Mesenchymal stem cell (in vitro differentiated cells and primary cell): Measurements from ENCODE around the gene ZDHHC16.

Experiments used
- DNase-seq: peaks from one replicate; pipeline ENCODE4 v3.0.0-alpha.2; 2013
- H2AFZ ChIP-seq: one replicate; pipeline ENCODE4 v1.6.1; 2013; ENCODE audit warnings: low read depth, mild to moderate bottlenecking, control low read depth, inconsistent platforms, low read length, moderate library complexity
- H2AK5ac ChIP-seq: 2 replicates; pipeline ENCODE4 v1.6.1; 2013; ENCODE audit warnings: low read length, moderate library complexity, mild to moderate bottlenecking, inconsistent platforms; ENCODE audit not compliant: severe bottlenecking
- H2BK120ac ChIP-seq: one replicate; pipeline ENCODE4 v1.6.1; 2013; ENCODE audit warnings: low read depth, mild to moderate bottlenecking, inconsistent platforms, low read length, moderate library complexity
- H2BK12ac ChIP-seq, 2 experiments: one replicate each; pipeline ENCODE4 v1.6.1; 2013; ENCODE audit warnings: inconsistent platforms in 2 of 2, low read length in 2 of 2, mild to moderate bottlenecking in 2 of 2, moderate library complexity in 2 of 2, control low read depth in 1 of 2
- H2BK15ac ChIP-seq: one replicate; pipeline ENCODE4 v1.6.1; 2013; ENCODE audit warnings: mild to moderate bottlenecking, low read depth, inconsistent platforms; ENCODE audit not compliant: poor library complexity, severe bottlenecking
- H2BK5ac ChIP-seq: 2 replicates; pipeline ENCODE4 v1.6.1; 2013; ENCODE audit warnings: low read depth, mild to moderate bottlenecking, low read length, control low read depth, inconsistent platforms; ENCODE audit not compliant: poor library complexity, severe bottlenecking
- H3K14ac ChIP-seq, 2 experiments: one replicate each; pipeline ENCODE4 v1.6.1; 2013; ENCODE audit warnings: inconsistent platforms in 2 of 2, low read length in 2 of 2, control low read depth in 1 of 2, mild to moderate bottlenecking in 1 of 2, moderate library complexity in 1 of 2
- H3K18ac ChIP-seq, 2 experiments: one replicate each; pipeline ENCODE4 v1.6.1; 2013; ENCODE audit warnings: inconsistent platforms in 2 of 2, low read length in 2 of 2, control low read depth in 1 of 2, low read depth in 1 of 2, mild to moderate bottlenecking in 1 of 2
- H3K23ac ChIP-seq, 2 experiments: one replicate each; pipeline ENCODE4 v1.6.1; 2013; ENCODE audit warnings: inconsistent platforms in 2 of 2, low read length in 2 of 2, mild to moderate bottlenecking in 2 of 2, moderate library complexity in 2 of 2, control low read depth in 1 of 2
- H3K27ac ChIP-seq: 2 replicates; pipeline ENCODE4 v1.5.1; 2013; ENCODE audit warnings: mild to moderate bottlenecking, moderate library complexity, low read length, control low read depth, inconsistent platforms; ENCODE audit not compliant: poor library complexity, severe bottlenecking
- H3K27me3 ChIP-seq, 2 experiments: 2 replicates each; pipeline versions ENCODE4 v1.6.1 to v1.7.0; 2013; ENCODE audit warnings: low read length in 2 of 2, mild to moderate bottlenecking in 2 of 2, moderate library complexity in 2 of 2, control low read depth in 1 of 2, inconsistent platforms in 1 of 2; ENCODE audit not compliant: control insufficient read depth in 1 of 2, insufficient read depth in 1 of 2
- H3K36me3 ChIP-seq, 2 experiments: 2 replicates each; pipeline versions ENCODE4 v1.6.1 to v1.7.0; 2013; ENCODE audit warnings: low read length in 2 of 2, control low read depth in 1 of 2, inconsistent platforms in 1 of 2, low read depth in 1 of 2, mild to moderate bottlenecking in 1 of 2; ENCODE audit not compliant: insufficient read depth in 2 of 2, control insufficient read depth in 1 of 2
- H3K4ac ChIP-seq, 2 experiments: one replicate each; pipeline ENCODE4 v1.6.1; 2013; ENCODE audit warnings: inconsistent platforms in 2 of 2, low read length in 2 of 2, mild to moderate bottlenecking in 2 of 2, moderate library complexity in 2 of 2, control low read depth in 1 of 2, low read depth in 1 of 2
- H3K4me1 ChIP-seq: 2 replicates; pipeline ENCODE4 v1.6.1; 2013; ENCODE audit warnings: low read depth, low read length, control low read depth; ENCODE audit not compliant: control insufficient read depth, insufficient read depth
- H3K4me2 ChIP-seq: 2 replicates; pipeline ENCODE4 v1.6.1; 2013; ENCODE audit warnings: low read length, mild to moderate bottlenecking, inconsistent platforms; ENCODE audit not compliant: poor library complexity, severe bottlenecking
- H3K4me3 ChIP-seq, 2 experiments: 2 replicates each; pipeline versions ENCODE4 v1.5.1 to v1.7.0; 2013; ENCODE audit warnings: low read length in 2 of 2, mild to moderate bottlenecking in 2 of 2, control low read depth in 1 of 2, low read depth in 1 of 2; ENCODE audit not compliant: insufficient read depth in 1 of 2
- H3K79me1 ChIP-seq: replicated peaks from 2 replicates; pipeline ENCODE4 v1.6.1; 2013; ENCODE audit warnings: mild to moderate bottlenecking, control low read depth, low read length, inconsistent platforms; ENCODE audit not compliant: poor library complexity, severe bottlenecking
- H3K9ac ChIP-seq: 2 replicates; pipeline ENCODE4 v1.7.0; 2013; ENCODE audit warnings: mild to moderate bottlenecking, low read length, moderate library complexity
- H3K9me3 ChIP-seq: 2 replicates; pipeline ENCODE4 v1.7.0; 2013; ENCODE audit warnings: mild to moderate bottlenecking, low read length; ENCODE audit not compliant: control insufficient read depth
- H4K8ac ChIP-seq: one replicate; pipeline ENCODE4 v1.6.1; 2013; ENCODE audit warnings: inconsistent platforms, mild to moderate bottlenecking, low read length, moderate library complexity
- H4K91ac ChIP-seq: one replicate; pipeline ENCODE4 v1.6.1; 2013; ENCODE audit warnings: mild to moderate bottlenecking, low read length, inconsistent platforms
- WGBS: methylation state at CpG from one replicate; pipeline ENCODE4 v1.1.7; 2013; ENCODE audit warnings: mixed read lengths; 5-methylcytosine and 5-hydroxymethylcytosine counted together

ZDHHC16 gene

GRCh38 chr10:97485647-97486281 is 39.8 kb downstream of the ZDHHC16 start:
- H3K36me3 ChIP-seq: peaks cover 15 to 27% of the 10 kb centered on the region in 2 experiments
- H4K91ac ChIP-seq: no peak overlapping the region
- 100% methylated on average over 1 of the region's 4 CpGs for WGBS
- no peak overlapping the region for H2AFZ ChIP-seq
- H3K4me2 ChIP-seq: no peak overlapping the region
- no peak overlapping the region for H2BK120ac ChIP-seq
- H3K18ac ChIP-seq: no peak overlapping the region
- H3K4me1 ChIP-seq: peaks cover 6% of the 10 kb centered on the region
- peaks cover 13% of the 10 kb centered on the region for H3K79me1 ChIP-seq
- no peaks in the 10 kb centered on the region for H3K9me3 ChIP-seq
- H3K23ac ChIP-seq: no peak overlapping the region
- no peak overlapping the region for H2BK12ac ChIP-seq
- H2AK5ac ChIP-seq: no peak overlapping the region
- H2BK15ac ChIP-seq: no peak overlapping the region
- H3K27ac ChIP-seq: no peak overlapping the region
- H2BK5ac ChIP-seq: no peak overlapping the region
- H3K4ac ChIP-seq: no peak overlapping the region
- no peak overlapping the region for H3K9ac ChIP-seq
- H3K4me3 ChIP-seq: no peak overlapping the region
- H3K14ac ChIP-seq: no peak overlapping the region
- no peak for DNase-seq
- no peaks in the 10 kb centered on the region for H3K27me3 ChIP-seq
- no peak overlapping the region for H4K8ac ChIP-seq

- DNase-seq: no peak
- Histone ChIP-seq H3K4me2 (no peak overlapping the region), H3K79me1 (no peaks in the 10 kb centered on the region), H3K18ac (no peak overlapping the region), H2BK15ac (no peak overlapping the region), H3K4me3 (no peak overlapping the region), H2BK120ac (no peak overlapping the region), H3K27ac (no peak overlapping the region), H2AFZ (no peak overlapping the region), H4K8ac (no peak overlapping the region), H3K4ac (no peak overlapping the region), H2BK12ac (no peak overlapping the region), H3K9ac (peak overlapping the region; percentile 14), H3K36me3 (peaks cover 5 to 10% of the 10 kb centered on the region in 2 experiments), H3K23ac (no peak overlapping the region), H4K91ac (no peak overlapping the region), H3K9me3 (no peaks in the 10 kb centered on the region), H2BK5ac (no peak overlapping the region), H2AK5ac (no peak overlapping the region), H3K4me1 (peaks cover 17% of the 10 kb centered on the region), H3K27me3 (no peaks in the 10 kb centered on the region), H3K14ac (no peak overlapping the region)
- 88% methylated on average over 2 of the region's 2 CpGs for WGBS
Measured at GRCh38 chr10:97490592-97490991, 44.6 kb downstream of the ZDHHC16 start.

GRCh38 chr10:97494151-97494550 is 48.2 kb downstream of the ZDHHC16 start:
- Histone ChIP-seq H3K27me3 (no peaks in the 10 kb centered on the region), H3K4me3 (no peak overlapping the region)
- 92% methylated on average over 2 of the region's 2 CpGs for WGBS

GRCh38 chr10:97494863-97495506 is 49.0 kb downstream of the ZDHHC16 start:
- Histone ChIP-seq H3K36me3 (peaks cover 5 to 9% of the 10 kb centered on the region in 2 experiments), H3K27me3 (no peaks in the 10 kb centered on the region), H4K91ac (no peak overlapping the region), H3K79me1 (no peaks in the 10 kb centered on the region), H3K9ac (peak overlapping the region; percentile 55), H2BK15ac (no peak overlapping the region), H3K4ac (no peak overlapping the region), H2AFZ (no peak overlapping the region), H3K4me2 (no peak overlapping the region), H3K4me1 (peaks cover 24% of the 10 kb centered on the region), H2BK120ac (no peak overlapping the region), H3K18ac (no peak overlapping the region), H2BK12ac (no peak overlapping the region), H3K27ac (no peak overlapping the region), H3K9me3 (no peaks in the 10 kb centered on the region), H3K14ac (no peak overlapping the region), H3K4me3 (no peak overlapping the region), H4K8ac (peak overlapping the region; percentile 24), H2AK5ac (no peak overlapping the region), H3K23ac (no peak overlapping the region), H2BK5ac (no peak overlapping the region)
- peak; percentile 59 for DNase-seq
- WGBS: 54% methylated on average over 7 of the region's 7 CpGs

More at GRCh38 chr10:97494151-97494550, 48.2 kb downstream of the ZDHHC16 start:
- Histone ChIP-seq H2BK12ac (no peak overlapping the region), H3K4me2 (no peak overlapping the region), H3K23ac (peak overlapping the region in 1 of 2 experiments; percentile 69), H2BK5ac (no peak overlapping the region), H3K14ac (no peak overlapping the region), H3K79me1 (no peaks in the 10 kb centered on the region), H3K9ac (peak overlapping the region; percentile 55), H2AFZ (peak overlapping the region; percentile 14), H3K27ac (no peak overlapping the region), H2BK15ac (no peak overlapping the region), H3K9me3 (no peaks in the 10 kb centered on the region), H4K91ac (no peak overlapping the region), H3K4ac (no peak overlapping the region), H2AK5ac (no peak overlapping the region), H4K8ac (no peak overlapping the region), H3K4me1 (peaks cover 21% of the 10 kb centered on the region), H3K18ac (no peak overlapping the region), H3K36me3 (peaks cover 5 to 9% of the 10 kb centered on the region in 2 experiments), H2BK120ac (no peak overlapping the region)
- DNase-seq: no peak
